Liver (tissue), 9 donors: Measurements from ENCODE around the gene HGFAC. TPM values are rescaled to one million over a fixed set of nuclear protein-coding genes. Genes with fewer than 3 reads are reported as not detected.

ENCODE experiments used
- DNase-seq: peaks from one replicate; pipeline ENCODE4 v3.0.0-alpha.2; 2017; ENCODE audit warnings: low spot score
- H3K27ac ChIP-seq, 2 donors: one replicate each; pipeline ENCODE4 v1.7.0; 2013; ENCODE audit warnings: inconsistent platforms in 2 of 2, low read length in 2 of 2, control low read depth in 1 of 2, low read depth in 1 of 2, mild to moderate bottlenecking in 1 of 2
- H3K27me3 ChIP-seq, 4 donors: one replicate each; pipeline versions ENCODE4 v1.6.1 to v1.7.0; 2013; ENCODE audit warnings: low read length in 3 of 4, inconsistent platforms in 1 of 4, mild to moderate bottlenecking in 1 of 4, moderate library complexity in 1 of 4; ENCODE audit not compliant: control insufficient read depth in 4 of 4, insufficient read depth in 4 of 4
- H3K36me3 ChIP-seq, 4 donors: one replicate each; pipeline versions ENCODE4 v1.6.1 to v1.7.0; 2013; ENCODE audit warnings: low read length in 3 of 4, mild to moderate bottlenecking in 3 of 4, low read depth in 1 of 4, moderate library complexity in 1 of 4; ENCODE audit not compliant: control insufficient read depth in 4 of 4, insufficient read depth in 3 of 4
- H3K4me1 ChIP-seq, 4 donors: one replicate each; pipeline versions ENCODE4 v1.6.1 to v1.7.0; 2013; ENCODE audit warnings: low read length in 3 of 4, mild to moderate bottlenecking in 3 of 4, moderate library complexity in 1 of 4; ENCODE audit not compliant: control insufficient read depth in 4 of 4, insufficient read depth in 4 of 4
- H3K4me3 ChIP-seq, 3 donors: one replicate each; pipeline versions ENCODE4 v1.6.1 to v1.7.0; 2013; ENCODE audit warnings: low read length in 3 of 3, control low read depth in 1 of 3, low read depth in 1 of 3, mild to moderate bottlenecking in 1 of 3
- H3K9ac ChIP-seq, 2 donors: one replicate each; pipeline ENCODE4 v1.7.0; 2013; ENCODE audit warnings: low read length in 2 of 2, mild to moderate bottlenecking in 2 of 2, moderate library complexity in 2 of 2, control low read depth in 1 of 2, low read depth in 1 of 2
- H3K9me3 ChIP-seq, 4 donors: one replicate each; pipeline versions ENCODE4 v1.6.1 to v1.7.0; 2013; ENCODE audit warnings: low read length in 3 of 4; ENCODE audit not compliant: control insufficient read depth in 4 of 4
- ATF3 ChIP-seq: IDR thresholded peaks from 2 replicates; pipeline ENCODE4 v1.6.1; 2016; ENCODE audit warnings: antibody characterized with exemption
- EGR1 ChIP-seq, 2 donors: IDR thresholded peaks; 2 replicates each; pipeline ENCODE4 v1.6.1; 2016 to 2018; ENCODE audit warnings: antibody characterized with exemption in 2 of 2, low read depth in 2 of 2
- FOXA1 ChIP-seq: IDR thresholded peaks from 2 replicates; pipeline ENCODE4 v1.6.1; 2016; ENCODE audit warnings: antibody characterized with exemption
- FOXA2 ChIP-seq: IDR thresholded peaks from 2 replicates; pipeline ENCODE4 v1.6.1; 2016; ENCODE audit warnings: antibody characterized with exemption
- GABPA ChIP-seq, 2 donors: IDR thresholded peaks in 1 of 2; conservative IDR thresholded peaks in 1 of 2; 2 replicates each; pipeline ENCODE4 v1.6.1; 2016; ENCODE audit warnings: antibody characterized with exemption in 2 of 2, mild to moderate bottlenecking in 1 of 2, moderate library complexity in 1 of 2
- HNF4G ChIP-seq: IDR thresholded peaks from 2 replicates; pipeline ENCODE4 v1.6.1; 2016; ENCODE audit warnings: antibody characterized with exemption
- JUND ChIP-seq, 2 donors: IDR thresholded peaks; 2 replicates each; pipeline ENCODE4 v1.6.1; 2016; ENCODE audit warnings: antibody characterized with exemption in 2 of 2
- MAX ChIP-seq: IDR thresholded peaks from 2 replicates; pipeline ENCODE4 v1.6.1; 2016; ENCODE audit warnings: antibody characterized with exemption
- NR2F2 ChIP-seq: IDR thresholded peaks from 2 replicates; pipeline ENCODE4 v1.6.1; 2016; ENCODE audit warnings: antibody characterized with exemption
- RXRA ChIP-seq, 2 donors: IDR thresholded peaks; 2 replicates each; pipeline ENCODE4 v1.6.1; 2017 to 2018; ENCODE audit warnings: antibody characterized with exemption in 2 of 2, mild to moderate bottlenecking in 1 of 2
- SP1 ChIP-seq: IDR thresholded peaks from 2 replicates; pipeline ENCODE4 v1.6.1; 2018; ENCODE audit warnings: antibody characterized with exemption, mild to moderate bottlenecking
- TAF1 ChIP-seq: conservative IDR thresholded peaks from 2 replicates; pipeline ENCODE4 v1.6.1; 2016; ENCODE audit warnings: antibody characterized with exemption, mild to moderate bottlenecking
- YY1 ChIP-seq: IDR thresholded peaks from 2 replicates; pipeline ENCODE4 v1.6.1; 2016; ENCODE audit warnings: antibody characterized with exemption, mild to moderate bottlenecking
- WGBS: extraction: QIAGEN DNeasy Blood & Tissue Kit; methylation state at CpG from one replicate; pipeline ENCODE4 v1.1.7; 2013; 5-methylcytosine and 5-hydroxymethylcytosine counted together
- polyA plus RNA-seq, 2 donors: library from polyadenylated mRNA; stranded (reverse) in 1 of 2; unstranded in 1 of 2; fragments of 200-250 nt in 1 of 2; fragments of >200 nt in 1 of 2; fragmentation: Nextera tagmentation in 1 of 2; extraction: Ambion mirVana in 1 of 2; gene quantifications; one replicate each; pipeline versions ENCODE4 v1.2.1 to v1.2.3, GENCODE V29; 2013 to 2015
- total RNA-seq, 2 donors: library from RNA; depleted of rRNA; stranded (reverse); fragments of >200 nt; gene quantifications; one replicate each; pipeline ENCODE4 v1.2.3, GENCODE V29; 2014
- TF ChIP-seq, protein P1 (sequence below): fragments of 150-350 bp; IDR thresholded peaks from 2 replicates; pipeline ENCODE4 v1.5.1; 2017; ENCODE audit warnings: improper control_type of control experiment, low read depth, low read length; ENCODE audit not compliant: missing input control
- TF ChIP-seq, protein P2 (sequence below): IDR thresholded peaks from 2 replicates; pipeline ENCODE4 v1.6.1; 2016; ENCODE audit warnings: antibody characterized with exemption
- TF ChIP-seq, protein P3 (sequence below): IDR thresholded peaks from 2 replicates; pipeline ENCODE4 v1.6.1; 2016; ENCODE audit warnings: antibody characterized with exemption, mild to moderate bottlenecking
- donor health status: healthy.
- donor health status: healthy.
- donor health status: healthy.
- donor health status: healthy.
- donor health status: healthy.

HGFAC gene
- total and polyA plus RNA-seq, 4 donors, result 23.3 to 133 (median 82.7) TPM

GRCh38 chr4:3444351-3445110, 2.8 kb downstream of the HGFAC start:
- no peak overlapping the region for H3K9ac ChIP-seq
- no peak for TF ChIP-seq HNF4G
- no peak for TF ChIP-seq MAX
- no peak for TF ChIP-seq SP1
- TF ChIP-seq, protein P1, sequence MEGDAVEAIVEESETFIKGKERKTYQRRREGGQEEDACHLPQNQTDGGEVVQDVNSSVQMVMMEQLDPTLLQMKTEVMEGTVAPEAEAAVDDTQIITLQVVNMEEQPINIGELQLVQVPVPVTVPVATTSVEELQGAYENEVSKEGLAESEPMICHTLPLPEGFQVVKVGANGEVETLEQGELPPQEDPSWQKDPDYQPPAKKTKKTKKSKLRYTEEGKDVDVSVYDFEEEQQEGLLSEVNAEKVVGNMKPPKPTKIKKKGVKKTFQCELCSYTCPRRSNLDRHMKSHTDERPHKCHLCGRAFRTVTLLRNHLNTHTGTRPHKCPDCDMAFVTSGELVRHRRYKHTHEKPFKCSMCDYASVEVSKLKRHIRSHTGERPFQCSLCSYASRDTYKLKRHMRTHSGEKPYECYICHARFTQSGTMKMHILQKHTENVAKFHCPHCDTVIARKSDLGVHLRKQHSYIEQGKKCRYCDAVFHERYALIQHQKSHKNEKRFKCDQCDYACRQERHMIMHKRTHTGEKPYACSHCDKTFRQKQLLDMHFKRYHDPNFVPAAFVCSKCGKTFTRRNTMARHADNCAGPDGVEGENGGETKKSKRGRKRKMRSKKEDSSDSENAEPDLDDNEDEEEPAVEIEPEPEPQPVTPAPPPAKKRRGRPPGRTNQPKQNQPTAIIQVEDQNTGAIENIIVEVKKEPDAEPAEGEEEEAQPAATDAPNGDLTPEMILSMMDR, result no peak
- TF ChIP-seq YY1, result no peak
- TF ChIP-seq JUND (IDR thresholded peaks at IDR 0.05), result no peak
- TF ChIP-seq GABPA (IDR thresholded peaks at IDR 0.05 in 1 of 2, conservative IDR thresholded peaks at IDR 0.05 in 1 of 2), result no peak
- TF ChIP-seq ATF3, result no peak
- TF ChIP-seq EGR1 (IDR thresholded peaks at IDR 0.05; ENCODE audit: low read depth in 2 of 2), result no peak
- TF ChIP-seq, protein P2, sequence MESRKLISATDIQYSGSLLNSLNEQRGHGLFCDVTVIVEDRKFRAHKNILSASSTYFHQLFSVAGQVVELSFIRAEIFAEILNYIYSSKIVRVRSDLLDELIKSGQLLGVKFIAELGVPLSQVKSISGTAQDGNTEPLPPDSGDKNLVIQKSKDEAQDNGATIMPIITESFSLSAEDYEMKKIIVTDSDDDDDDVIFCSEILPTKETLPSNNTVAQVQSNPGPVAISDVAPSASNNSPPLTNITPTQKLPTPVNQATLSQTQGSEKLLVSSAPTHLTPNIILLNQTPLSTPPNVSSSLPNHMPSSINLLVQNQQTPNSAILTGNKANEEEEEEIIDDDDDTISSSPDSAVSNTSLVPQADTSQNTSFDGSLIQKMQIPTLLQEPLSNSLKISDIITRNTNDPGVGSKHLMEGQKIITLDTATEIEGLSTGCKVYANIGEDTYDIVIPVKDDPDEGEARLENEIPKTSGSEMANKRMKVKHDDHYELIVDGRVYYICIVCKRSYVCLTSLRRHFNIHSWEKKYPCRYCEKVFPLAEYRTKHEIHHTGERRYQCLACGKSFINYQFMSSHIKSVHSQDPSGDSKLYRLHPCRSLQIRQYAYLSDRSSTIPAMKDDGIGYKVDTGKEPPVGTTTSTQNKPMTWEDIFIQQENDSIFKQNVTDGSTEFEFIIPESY, result no peak
- TF ChIP-seq FOXA2, result no peak
- TF ChIP-seq NR2F2, result no peak
- no peak for TF ChIP-seq FOXA1
- H3K36me3 ChIP-seq, result peaks cover 0 to 21% (median 8%) of the 10 kb centered on the region in 4 donors
- H3K27me3 ChIP-seq, result no peaks in the 10 kb centered on the region
- 90% methylated on average over 56 of the region's 56 CpGs for WGBS
- no peak overlapping the region for H3K27ac ChIP-seq
- DNase-seq, result no peak
- H3K4me3 ChIP-seq, result no peak overlapping the region
- no peaks in the 10 kb centered on the region for H3K9me3 ChIP-seq
- H3K4me1 ChIP-seq, result peaks cover 6 to 24% (median 14%) of the 10 kb centered on the region in 4 donors

- no peak for DNase-seq
- Histone ChIP-seq H3K9ac (no peak overlapping the region), H3K4me3 (no peak overlapping the region), H3K36me3 (peaks cover 0 to 21% (median 8%) of the 10 kb centered on the region in 4 donors), H3K27me3 (no peaks in the 10 kb centered on the region), H3K9me3 (no peaks in the 10 kb centered on the region), H3K27ac (no peak overlapping the region), H3K4me1 (peaks cover 6 to 24% (median 14%) of the 10 kb centered on the region in 4 donors)
- TF ChIP-seq, protein P3, sequence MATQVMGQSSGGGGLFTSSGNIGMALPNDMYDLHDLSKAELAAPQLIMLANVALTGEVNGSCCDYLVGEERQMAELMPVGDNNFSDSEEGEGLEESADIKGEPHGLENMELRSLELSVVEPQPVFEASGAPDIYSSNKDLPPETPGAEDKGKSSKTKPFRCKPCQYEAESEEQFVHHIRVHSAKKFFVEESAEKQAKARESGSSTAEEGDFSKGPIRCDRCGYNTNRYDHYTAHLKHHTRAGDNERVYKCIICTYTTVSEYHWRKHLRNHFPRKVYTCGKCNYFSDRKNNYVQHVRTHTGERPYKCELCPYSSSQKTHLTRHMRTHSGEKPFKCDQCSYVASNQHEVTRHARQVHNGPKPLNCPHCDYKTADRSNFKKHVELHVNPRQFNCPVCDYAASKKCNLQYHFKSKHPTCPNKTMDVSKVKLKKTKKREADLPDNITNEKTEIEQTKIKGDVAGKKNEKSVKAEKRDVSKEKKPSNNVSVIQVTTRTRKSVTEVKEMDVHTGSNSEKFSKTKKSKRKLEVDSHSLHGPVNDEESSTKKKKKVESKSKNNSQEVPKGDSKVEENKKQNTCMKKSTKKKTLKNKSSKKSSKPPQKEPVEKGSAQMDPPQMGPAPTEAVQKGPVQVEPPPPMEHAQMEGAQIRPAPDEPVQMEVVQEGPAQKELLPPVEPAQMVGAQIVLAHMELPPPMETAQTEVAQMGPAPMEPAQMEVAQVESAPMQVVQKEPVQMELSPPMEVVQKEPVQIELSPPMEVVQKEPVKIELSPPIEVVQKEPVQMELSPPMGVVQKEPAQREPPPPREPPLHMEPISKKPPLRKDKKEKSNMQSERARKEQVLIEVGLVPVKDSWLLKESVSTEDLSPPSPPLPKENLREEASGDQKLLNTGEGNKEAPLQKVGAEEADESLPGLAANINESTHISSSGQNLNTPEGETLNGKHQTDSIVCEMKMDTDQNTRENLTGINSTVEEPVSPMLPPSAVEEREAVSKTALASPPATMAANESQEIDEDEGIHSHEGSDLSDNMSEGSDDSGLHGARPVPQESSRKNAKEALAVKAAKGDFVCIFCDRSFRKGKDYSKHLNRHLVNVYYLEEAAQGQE, result no peak
- TF ChIP-seq, protein P2, result no peak
- TF ChIP-seq RXRA (IDR thresholded peaks at IDR 0.05) (no peak), TAF1 (no peak), EGR1 (IDR thresholded peaks at IDR 0.05; ENCODE audit: low read depth in 2 of 2) (no peak), MAX (no peak)
- 92% methylated on average over 34 of the region's 34 CpGs for WGBS
Measured at GRCh38 chr4:3445111-3445820, 3.5 kb downstream of the HGFAC start.
